Hepatocyte (in vitro differentiated cells): ENCODE results near the gene PAQR9. TPM values are rescaled to one million over a fixed set of nuclear protein-coding genes. Genes with fewer than 3 reads are reported as not detected.

ENCODE experiments used
- DNase-seq: peaks from one replicate; pipeline ENCODE4 v3.0.0-alpha.2; 2016; ENCODE audit warnings: low spot score
- H2AFZ ChIP-seq: fragments of 200-600 bp; sonication (generic); 2 replicates; pipeline ENCODE4 v1.6.0; 2016; ENCODE audit warnings: antibody characterized with exemption, mild to moderate bottlenecking
- H3K27ac ChIP-seq: fragments of 200-600 bp; sonication (generic); 2 replicates; pipeline ENCODE4 v1.5.1; 2016; ENCODE audit warnings: mild to moderate bottlenecking
- H3K27me3 ChIP-seq: fragments of 200-600 bp; sonication (generic); 2 replicates; pipeline ENCODE4 v1.6.1; 2016
- H3K36me3 ChIP-seq: fragments of 200-600 bp; sonication (generic); replicated peaks from 2 replicates; pipeline ENCODE4 v1.5.1; 2016; ENCODE audit warnings: low read depth; ENCODE audit not compliant: insufficient read depth
- H3K4me1 ChIP-seq: fragments of 200-600 bp; sonication (generic); 2 replicates; pipeline ENCODE4 v1.5.1; 2016; ENCODE audit warnings: mild to moderate bottlenecking, moderate library complexity; ENCODE audit not compliant: insufficient read depth
- H3K4me2 ChIP-seq: fragments of 200-600 bp; sonication (generic); 2 replicates; pipeline ENCODE4 v1.6.0; 2016
- H3K4me3 ChIP-seq: fragments of 200-600 bp; sonication (generic); 2 replicates; pipeline ENCODE4 v1.5.1; 2016; ENCODE audit warnings: mild to moderate bottlenecking
- H3K79me2 ChIP-seq: fragments of 200-600 bp; sonication (generic); 2 replicates; pipeline ENCODE4 v1.6.0; 2017; ENCODE audit warnings: mild to moderate bottlenecking
- H3K9me2 ChIP-seq: fragments of 200-600 bp; sonication (generic); replicated peaks from 2 replicates; pipeline ENCODE4 v1.6.0; 2017; ENCODE audit warnings: mild to moderate bottlenecking; ENCODE audit not compliant: insufficient read depth
- H3K9me3 ChIP-seq: fragments of 200-600 bp; sonication (generic); 2 replicates; pipeline ENCODE4 v1.5.1; 2016; ENCODE audit warnings: low read depth, mild to moderate bottlenecking
- H4K20me1 ChIP-seq: fragments of 200-600 bp; sonication (generic); 2 replicates; pipeline ENCODE4 v1.6.0; 2016; ENCODE audit warnings: mild to moderate bottlenecking; ENCODE audit not compliant: insufficient read depth, poor library complexity, severe bottlenecking
- EZH2 ChIP-seq: fragments of 200-600 bp; sonication (generic); IDR thresholded peaks from 2 replicates; pipeline ENCODE4 v1.6.1; 2016; ENCODE audit warnings: antibody characterized with exemption, mild to moderate bottlenecking, borderline replicate concordance
- EZH2phosphoT487 ChIP-seq: fragments of 200-600 bp; sonication (generic); IDR thresholded peaks from one replicate; pipeline ENCODE4 v1.6.1; 2018; ENCODE audit warnings: antibody characterized with exemption, mild to moderate bottlenecking, low read depth, moderate library complexity; ENCODE audit not compliant: unreplicated experiment, severe bottlenecking
- WGBS: methylation state at CpG from one replicate; pipeline ENCODE4 v1.1.6; 2016; ENCODE audit warnings: low lambda C conversion rate; ENCODE audit errors: missing lambda C conversion rate; 5-methylcytosine and 5-hydroxymethylcytosine counted together
- polyA plus RNA-seq: library from polyadenylated mRNA; unstranded; fragments of >200 nt; fragmentation: Nextera tagmentation; extraction: Ambion mirVana; gene quantifications from 2 replicates; pipeline ENCODE4 v1.2.1, GENCODE V29; 2016
- total RNA-seq: library from RNA; depleted of rRNA; stranded (reverse); fragments of >200 nt; gene quantifications from 2 replicates; pipeline ENCODE4 v1.2.3, GENCODE V29; 2014
- TF ChIP-seq, protein P1 (sequence below): fragments of 200-600 bp; sonication (generic); IDR thresholded peaks from 2 replicates; pipeline ENCODE4 v1.5.1; 2016; ENCODE audit warnings: antibody characterized with exemption, mild to moderate bottlenecking; ENCODE audit not compliant: poor library complexity

PAQR9 gene
- total and polyA plus RNA-seq, 2 experiments from 2014 or later: 2.9 to 3.8 TPM

DNA sequence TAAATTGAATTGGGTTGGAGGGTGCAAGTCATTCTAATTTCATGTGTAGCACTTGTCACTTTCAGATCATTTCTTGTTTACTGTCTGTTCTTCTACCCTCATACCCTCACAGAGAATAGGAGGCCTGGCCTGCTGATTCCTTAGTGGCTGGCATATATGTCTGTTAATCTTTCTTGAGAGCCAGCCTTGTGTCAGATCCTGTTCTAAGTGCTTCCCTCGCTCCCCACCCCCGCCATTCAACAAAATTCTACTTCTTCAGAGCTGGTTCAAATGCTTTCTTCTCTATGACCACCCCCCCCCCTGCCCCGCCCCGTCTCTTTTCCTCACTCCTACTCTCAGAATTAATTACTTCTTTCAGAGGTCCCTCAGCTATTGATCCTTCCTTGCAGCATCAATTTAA is 36.4 kb upstream of the PAQR9 start:
- Histone ChIP-seq H3K9me3 (no peaks in the 10 kb centered on the region), H3K27me3 (no peaks in the 10 kb centered on the region), H2AFZ (peak overlapping the region; percentile 73), H3K79me2 (peaks cover 40% of the 10 kb centered on the region), H3K36me3 (no peaks in the 10 kb centered on the region), H4K20me1 (peaks cover 26% of the 10 kb centered on the region), H3K4me3 (no peak overlapping the region), H3K9me2 (no peaks in the 10 kb centered on the region), H3K4me2 (peak overlapping the region; percentile 80), H3K27ac (peak overlapping the region; percentile 95), H3K4me1 (peaks cover 11% of the 10 kb centered on the region)
- TF ChIP-seq, protein P1, sequence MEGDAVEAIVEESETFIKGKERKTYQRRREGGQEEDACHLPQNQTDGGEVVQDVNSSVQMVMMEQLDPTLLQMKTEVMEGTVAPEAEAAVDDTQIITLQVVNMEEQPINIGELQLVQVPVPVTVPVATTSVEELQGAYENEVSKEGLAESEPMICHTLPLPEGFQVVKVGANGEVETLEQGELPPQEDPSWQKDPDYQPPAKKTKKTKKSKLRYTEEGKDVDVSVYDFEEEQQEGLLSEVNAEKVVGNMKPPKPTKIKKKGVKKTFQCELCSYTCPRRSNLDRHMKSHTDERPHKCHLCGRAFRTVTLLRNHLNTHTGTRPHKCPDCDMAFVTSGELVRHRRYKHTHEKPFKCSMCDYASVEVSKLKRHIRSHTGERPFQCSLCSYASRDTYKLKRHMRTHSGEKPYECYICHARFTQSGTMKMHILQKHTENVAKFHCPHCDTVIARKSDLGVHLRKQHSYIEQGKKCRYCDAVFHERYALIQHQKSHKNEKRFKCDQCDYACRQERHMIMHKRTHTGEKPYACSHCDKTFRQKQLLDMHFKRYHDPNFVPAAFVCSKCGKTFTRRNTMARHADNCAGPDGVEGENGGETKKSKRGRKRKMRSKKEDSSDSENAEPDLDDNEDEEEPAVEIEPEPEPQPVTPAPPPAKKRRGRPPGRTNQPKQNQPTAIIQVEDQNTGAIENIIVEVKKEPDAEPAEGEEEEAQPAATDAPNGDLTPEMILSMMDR: no peak
- TF ChIP-seq EZH2phosphoT487 (no peak), EZH2 (no peak)
- no peak for DNase-seq
- no CpG with 5 or more reads among the region's 4 CpGs for WGBS

DNA sequence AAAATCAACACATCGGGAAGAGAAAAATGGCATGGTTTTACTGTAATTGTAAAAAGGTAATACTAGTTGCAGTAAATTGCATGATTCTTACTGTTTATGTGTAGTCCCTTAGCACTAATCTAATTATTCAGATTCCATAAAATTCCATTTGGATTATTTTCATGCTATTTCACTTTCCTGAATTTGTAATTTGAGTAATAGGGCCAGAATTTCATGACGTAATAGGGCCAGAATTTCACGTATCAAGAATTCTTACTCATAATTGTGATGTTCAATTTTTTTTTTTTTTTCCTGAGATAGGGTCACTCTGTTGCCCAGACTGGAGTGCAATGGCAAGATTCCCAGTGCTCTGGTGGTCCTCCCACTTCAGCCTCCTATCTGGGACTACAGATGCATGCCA is 35.0 kb upstream of the PAQR9 start:
- Histone ChIP-seq H3K27ac (no peak overlapping the region), H3K79me2 (peaks cover 26% of the 10 kb centered on the region), H3K9me3 (no peaks in the 10 kb centered on the region), H2AFZ (no peak overlapping the region), H3K27me3 (no peaks in the 10 kb centered on the region), H3K4me2 (no peak overlapping the region), H3K4me1 (peaks cover 11% of the 10 kb centered on the region), H4K20me1 (peaks cover 11% of the 10 kb centered on the region), H3K36me3 (no peaks in the 10 kb centered on the region), H3K4me3 (no peak overlapping the region), H3K9me2 (no peaks in the 10 kb centered on the region)
- 94% methylated on average over 3 of the region's 3 CpGs for WGBS
- DNase-seq: no peak
- no peak for TF ChIP-seq EZH2
- no peak for TF ChIP-seq EZH2phosphoT487
- TF ChIP-seq, protein P1: no peak

DNA sequence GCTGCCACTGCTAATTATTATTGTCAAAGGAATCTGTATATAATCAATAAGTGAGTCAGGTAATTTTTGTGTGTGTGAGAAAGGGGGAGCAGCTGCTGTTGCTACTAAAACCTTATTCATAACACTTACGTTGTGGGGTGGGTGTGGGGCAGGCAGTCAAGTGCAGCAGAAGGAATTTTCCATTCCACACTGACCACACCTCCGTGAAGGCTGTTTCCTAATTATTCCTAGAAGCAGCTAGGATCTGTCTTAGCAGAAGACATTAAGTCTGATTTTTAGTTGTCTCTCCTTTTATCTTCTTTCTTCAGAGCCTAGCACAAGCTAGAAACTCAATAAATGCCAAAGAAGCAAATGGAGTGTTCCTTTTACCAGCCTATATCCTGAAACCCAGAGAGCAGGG is 33.9 kb upstream of the PAQR9 start:
- peaks cover 8% of the 10 kb centered on the region for H3K4me1 ChIP-seq
- no peaks in the 10 kb centered on the region for H3K9me3 ChIP-seq
- no peak overlapping the region for H3K4me3 ChIP-seq
- H3K27ac ChIP-seq: no peak overlapping the region
- no peaks in the 10 kb centered on the region for H3K9me2 ChIP-seq
- peak overlapping the region; percentile 19 for H3K4me2 ChIP-seq
- no peaks in the 10 kb centered on the region for H3K36me3 ChIP-seq
- H3K79me2 ChIP-seq: peaks cover 15% of the 10 kb centered on the region
- no peak for DNase-seq
- H3K27me3 ChIP-seq: no peaks in the 10 kb centered on the region
- no peak overlapping the region for H2AFZ ChIP-seq
- WGBS: 24% methylated on average over 2 of the region's 2 CpGs
- TF ChIP-seq EZH2phosphoT487 (no peak), EZH2 (no peak)
- TF ChIP-seq, protein P1: no peak
- peaks cover under 1% of the 10 kb centered on the region for H4K20me1 ChIP-seq
